ENCODE measurements around the gene DPP4. TPM values are rescaled to one million over a fixed set of nuclear protein-coding genes. Genes with fewer than 3 reads are reported as not detected.
A peak's percentile ranks its signal among the peaks of the same experiment; 100 is the strongest.

The DPP4 gene
- total and polyA plus RNA-seq, 7 experiments from 2014 or later = 35.7 to 188 (median 48.9) TPM

- Mint-ChIP-seq H3K9me3 (peaks cover 0 to 4% (median 0%) of the 10 kb centered on the region in 11 donors), H3K36me3 (peaks cover 14 to 68% (median 51%) of the 10 kb centered on the region in 5 donors), H3K27ac (peak overlapping the region; percentile 31 to 94 (median 85)), H3K4me1 (peaks cover 22 to 66% (median 60%) of the 10 kb centered on the region in 7 donors), H3K4me3 (peak overlapping the region in 7 of 10 donors; percentile 43 to 76 (median 69)), H3K27me3 (no peaks in the 10 kb centered on the region)
- H3K4me3 ChIP-seq (ENCODE audit: low read length) = no peak overlapping the region
- H3K36me3 ChIP-seq (ENCODE audit: control insufficient read depth in 2 of 3, insufficient read depth in 3 of 3, low read length in 3 of 3) = peaks cover 0 to 21% (median 3%) of the 10 kb centered on the region in 3 experiments
- ChIA-PET CTCF (interaction anchor here (2.3 kb wide), 1 partner anchor 10 kb away, joined by 6 read pairs; no protein-coding TSS in a partner anchor), POLR2A (interaction anchor here (1.2 to 7.3 kb wide), 7 partner anchors 9 to 51 kb away, joined by 3 to 52 read pairs (median 6); partner anchors contain the start of gene DPP4)
- ATAC-seq (no peak), DNase-seq (no peak)
- intact Hi-C loops (cut with micrococcal nuclease) = no loop called here
- no peak overlapping the region for H3K27ac ChIP-seq (ENCODE audit: low read depth, low read length)
- H3K27me3 ChIP-seq (ENCODE audit: control insufficient read depth in 2 of 2, insufficient read depth in 2 of 2, low read length in 2 of 2) = no peaks in the 10 kb centered on the region
- H3K4me1 ChIP-seq (ENCODE audit: control insufficient read depth in 2 of 2, insufficient read depth in 2 of 2, low read length in 2 of 2) = peaks cover 0 to 27% of the 10 kb centered on the region in 2 donors
- H3K9me3 ChIP-seq (ENCODE audit: control insufficient read depth in 2 of 3, low read length in 3 of 3) = no peaks in the 10 kb centered on the region
These were observed 51.6 kb downstream of the DPP4 start for GRCh38 chr2:162022290-162022945.

DNA sequence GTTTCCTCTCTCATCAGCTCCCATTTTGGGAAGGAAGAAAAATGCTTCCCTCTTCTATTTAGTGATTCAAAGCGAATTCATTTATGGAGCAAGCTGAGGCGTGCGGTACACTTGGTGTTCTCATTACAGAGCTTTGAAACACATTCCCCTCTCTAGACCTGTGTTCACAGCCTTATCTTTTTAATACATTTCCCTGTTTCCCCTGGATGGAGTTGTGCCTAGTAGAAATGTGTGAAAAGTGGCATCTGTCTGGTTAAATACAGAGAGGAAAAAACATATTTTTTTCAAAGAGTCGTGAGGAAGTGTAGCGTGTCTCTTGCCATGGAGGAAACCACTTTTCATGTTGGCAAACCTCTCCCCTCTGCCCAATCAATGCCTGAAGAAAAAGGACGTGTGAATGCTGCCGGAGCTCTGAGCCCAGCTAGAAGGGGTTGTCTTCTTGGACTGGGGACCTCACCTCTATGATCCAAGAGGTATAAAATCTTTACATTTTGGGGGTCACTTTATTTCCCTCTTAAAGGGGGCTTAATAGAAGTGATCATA, 52.4 kb downstream of the DPP4 start:
- Mint-ChIP-seq H3K27ac (peak overlapping the region; percentile 67 to 94 (median 85)), H3K36me3 (peaks cover 14 to 73% (median 58%) of the 10 kb centered on the region in 5 donors), H3K4me1 (peaks cover 22 to 72% (median 67%) of the 10 kb centered on the region in 7 donors), H3K4me3 (peak overlapping the region in 9 of 10 donors; percentile 13 to 76 (median 65)), H3K27me3 (no peaks in the 10 kb centered on the region), H3K9me3 (peaks cover 0 to 4% (median 0%) of the 10 kb centered on the region in 11 donors)
- Histone ChIP-seq H3K4me1 (ENCODE audit: control insufficient read depth in 2 of 2, insufficient read depth in 2 of 2, low read length in 2 of 2) (peaks cover 0 to 27% of the 10 kb centered on the region in 2 donors), H3K27me3 (ENCODE audit: control insufficient read depth in 2 of 2, insufficient read depth in 2 of 2, low read length in 2 of 2) (no peaks in the 10 kb centered on the region), H3K36me3 (ENCODE audit: control insufficient read depth in 2 of 3, insufficient read depth in 3 of 3, low read length in 3 of 3) (peaks cover 0 to 23% (median 3%) of the 10 kb centered on the region in 3 experiments), H3K4me3 (ENCODE audit: low read length) (no peak overlapping the region), H3K9me3 (ENCODE audit: control insufficient read depth in 2 of 3, low read length in 3 of 3) (no peaks in the 10 kb centered on the region), H3K27ac (ENCODE audit: low read depth, low read length) (no peak overlapping the region)
- no peak for ATAC-seq
- POLR2A ChIA-PET = interaction anchor here (1.3 to 3.5 kb wide), 4 partner anchors 9 to 52 kb away, joined by 3 to 13 read pairs (median 7); partner anchors contain the start of gene DPP4
- CTCF ChIA-PET = interaction anchor here (1.0 to 2.3 kb wide), 2 partner anchors 9 to 14 kb away, joined by 3 to 6 read pairs; no protein-coding TSS in a partner anchor
- DNase-seq = peak in 6 of 9 donors; percentile 19 to 48 (median 32)
- intact Hi-C loops (cut with micrococcal nuclease) = loop anchor here in 1 of 2 donors (1.0 to 2.0 kb wide), 2 partner anchors 10 to 15 kb away; no protein-coding TSS in a partner anchor

GRCh38 chr2:162018530-162018929, 55.5 kb downstream of the DPP4 start:
- DNase-seq (no peak), ATAC-seq (no peak)
- POLR2A ChIA-PET = no interaction called here
- H3K4me3 ChIP-seq (ENCODE audit: low read length) = no peak overlapping the region
- no peak overlapping the region for H3K27ac ChIP-seq (ENCODE audit: low read depth, low read length)
- no peaks in the 10 kb centered on the region for H3K27me3 ChIP-seq (ENCODE audit: control insufficient read depth in 2 of 2, insufficient read depth in 2 of 2, low read length in 2 of 2)
- Mint-ChIP-seq H3K27ac (peak overlapping the region in 6 of 9 donors; percentile 9 to 96 (median 49)), H3K4me1 (peaks cover 34 to 69% (median 64%) of the 10 kb centered on the region in 7 donors), H3K36me3 (peaks cover 12 to 66% (median 49%) of the 10 kb centered on the region in 5 donors), H3K27me3 (no peaks in the 10 kb centered on the region), H3K4me3 (no peak overlapping the region), H3K9me3 (peaks cover 0 to 5% (median 0%) of the 10 kb centered on the region in 11 donors)
- no peaks in the 10 kb centered on the region for H3K9me3 ChIP-seq (ENCODE audit: control insufficient read depth in 2 of 3, low read length in 3 of 3)
- H3K4me1 ChIP-seq (ENCODE audit: control insufficient read depth in 2 of 2, insufficient read depth in 2 of 2, low read length in 2 of 2) = peaks cover 21 to 42% of the 10 kb centered on the region in 2 donors
- intact Hi-C loops (cut with micrococcal nuclease) = no loop called here
- CTCF ChIA-PET = interaction anchor here (0.6 kb wide), 1 partner anchor 327 kb away, joined by 3 read pairs; no protein-coding TSS in a partner anchor
- peaks cover 0 to 19% (median 3%) of the 10 kb centered on the region in 3 experiments for H3K36me3 ChIP-seq (ENCODE audit: control insufficient read depth in 2 of 3, insufficient read depth in 3 of 3, low read length in 3 of 3)

GRCh38 chr2:162017233-162017632, 56.8 kb downstream of the DPP4 start:
- Mint-ChIP-seq H3K9me3 (peaks cover 0 to 5% (median 0%) of the 10 kb centered on the region in 11 donors), H3K4me3 (no peak overlapping the region), H3K36me3 (peaks cover 5 to 63% (median 41%) of the 10 kb centered on the region in 5 donors), H3K27me3 (no peaks in the 10 kb centered on the region), H3K4me1 (peaks cover 38 to 69% (median 62%) of the 10 kb centered on the region in 7 donors), H3K27ac (peak overlapping the region; percentile 31 to 96 (median 82))
- Histone ChIP-seq H3K4me3 (ENCODE audit: low read length) (no peak overlapping the region), H3K4me1 (ENCODE audit: control insufficient read depth in 2 of 2, insufficient read depth in 2 of 2, low read length in 2 of 2) (peaks cover 32 to 49% of the 10 kb centered on the region in 2 donors), H3K27ac (ENCODE audit: low read depth, low read length) (no peak overlapping the region), H3K9me3 (ENCODE audit: control insufficient read depth in 2 of 3, low read length in 3 of 3) (no peaks in the 10 kb centered on the region), H3K36me3 (ENCODE audit: control insufficient read depth in 2 of 3, insufficient read depth in 3 of 3, low read length in 3 of 3) (peaks cover 0 to 19% (median 3%) of the 10 kb centered on the region in 3 experiments), H3K27me3 (ENCODE audit: control insufficient read depth in 2 of 2, insufficient read depth in 2 of 2, low read length in 2 of 2) (no peaks in the 10 kb centered on the region)
- CTCF ChIA-PET = no interaction called here
- POLR2A ChIA-PET = interaction anchor here (0.7 to 7.1 kb wide), 3 partner anchors 9 to 20 kb away, joined by 3 to 52 read pairs (median 3); no protein-coding TSS in a partner anchor
- no peak for DNase-seq
- intact Hi-C loops (cut with micrococcal nuclease) = no loop called here
- ATAC-seq = no peak

- Mint-ChIP-seq H3K36me3 (peaks cover 5 to 60% (median 41%) of the 10 kb centered on the region in 5 donors), H3K4me1 (peaks cover 36 to 69% (median 63%) of the 10 kb centered on the region in 7 donors), H3K4me3 (peak overlapping the region in 3 of 10 donors; percentile 37 to 70 (median 66)), H3K9me3 (peaks cover 0 to 5% (median 0%) of the 10 kb centered on the region in 11 donors), H3K27me3 (no peaks in the 10 kb centered on the region), H3K27ac (peak overlapping the region; percentile 72 to 99 (median 98))
- no peak overlapping the region for H3K4me3 ChIP-seq (ENCODE audit: low read length)
- intact Hi-C loops (cut with micrococcal nuclease) = no loop called here
- no peaks in the 10 kb centered on the region for H3K27me3 ChIP-seq (ENCODE audit: control insufficient read depth in 2 of 2, insufficient read depth in 2 of 2, low read length in 2 of 2)
- peak overlapping the region; percentile 95 for H3K27ac ChIP-seq (ENCODE audit: low read depth, low read length)
- ChIA-PET CTCF (no interaction called here), POLR2A (interaction anchor here (0.6 to 7.1 kb wide), 3 partner anchors 10 to 338 kb away, joined by 3 to 52 read pairs (median 4); no protein-coding TSS in a partner anchor)
- peaks cover 0 to 19% (median 3%) of the 10 kb centered on the region in 3 experiments for H3K36me3 ChIP-seq (ENCODE audit: control insufficient read depth in 2 of 3, insufficient read depth in 3 of 3, low read length in 3 of 3)
- peaks cover 42 to 51% of the 10 kb centered on the region in 2 donors for H3K4me1 ChIP-seq (ENCODE audit: control insufficient read depth in 2 of 2, insufficient read depth in 2 of 2, low read length in 2 of 2)
- no peaks in the 10 kb centered on the region for H3K9me3 ChIP-seq (ENCODE audit: control insufficient read depth in 2 of 3, low read length in 3 of 3)
- no peak for ATAC-seq
- no peak for DNase-seq
These were observed 57.9 kb downstream of the DPP4 start for GRCh38 chr2:162016080-162016479.

DNA sequence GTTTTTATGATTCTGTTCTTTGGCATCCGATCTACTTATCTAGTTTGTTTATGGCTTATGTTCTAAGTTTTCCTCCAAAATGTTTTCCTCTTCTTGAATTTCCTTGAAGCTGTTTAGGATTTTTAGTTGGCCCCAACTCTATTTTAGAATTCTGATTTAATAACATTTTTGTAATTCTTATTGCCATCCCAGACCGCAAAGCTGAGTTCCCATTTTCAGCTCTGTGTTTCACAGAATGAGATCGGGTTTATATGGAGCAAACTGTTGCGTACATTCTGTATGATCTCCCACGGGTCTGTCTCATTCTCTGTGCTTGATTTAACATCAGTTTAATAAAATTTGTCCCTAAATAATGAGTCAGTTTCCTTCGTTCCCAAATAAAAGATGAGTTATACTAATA, 59.3 kb downstream of the DPP4 start:
- H3K27ac Mint-ChIP-seq = peak overlapping the region; percentile 58 to 99 (median 98)
- ChIA-PET POLR2A (interaction anchor here (0.7 to 7.1 kb wide), 2 partner anchors 11 to 56 kb away, joined by 3 to 52 read pairs; no protein-coding TSS in a partner anchor), CTCF (interaction anchor here (3.8 kb wide), 1 partner anchor 59 kb away, joined by 19 read pairs; the partner anchor contains the start of gene DPP4)
- H3K9me3 Mint-ChIP-seq = peaks cover 0 to 5% (median 0%) of the 10 kb centered on the region in 11 donors
- H3K27me3 Mint-ChIP-seq = no peaks in the 10 kb centered on the region
- peak overlapping the region in 7 of 10 donors; percentile 6 to 68 (median 48) for H3K4me3 Mint-ChIP-seq
- peak overlapping the region; percentile 95 for H3K27ac ChIP-seq (ENCODE audit: low read depth, low read length)
- no peaks in the 10 kb centered on the region for H3K9me3 ChIP-seq (ENCODE audit: control insufficient read depth in 2 of 3, low read length in 3 of 3)
- no peak for ATAC-seq
- peaks cover 0 to 19% (median 3%) of the 10 kb centered on the region in 3 experiments for H3K36me3 ChIP-seq (ENCODE audit: control insufficient read depth in 2 of 3, insufficient read depth in 3 of 3, low read length in 3 of 3)
- H3K27me3 ChIP-seq (ENCODE audit: control insufficient read depth in 2 of 2, insufficient read depth in 2 of 2, low read length in 2 of 2) = no peaks in the 10 kb centered on the region
- peaks cover 47 to 65% of the 10 kb centered on the region in 2 donors for H3K4me1 ChIP-seq (ENCODE audit: control insufficient read depth in 2 of 2, insufficient read depth in 2 of 2, low read length in 2 of 2)
- H3K4me1 Mint-ChIP-seq = peaks cover 38 to 79% (median 71%) of the 10 kb centered on the region in 7 donors
- no peak overlapping the region for H3K4me3 ChIP-seq (ENCODE audit: low read length)
- intact Hi-C loops (cut with micrococcal nuclease) = loop anchor here (5.0 kb wide), 7 partner anchors 108 to 1522 kb away; partner anchors contain the start of genes GCA (in 1 of the 2), IFIH1 (in 1 of the 2), PSMD14 (in 1 of the 2) and RBMS1 (in 1 of the 2)
- no peak for DNase-seq
- peaks cover 5 to 66% (median 34%) of the 10 kb centered on the region in 5 donors for H3K36me3 Mint-ChIP-seq

Measured in naive thymus-derived CD4-positive, alpha-beta T cell (primary cell).